Measurements from ENCODE around the gene DIPK1A. TPM values are rescaled to one million over a fixed set of nuclear protein-coding genes. Genes with fewer than 3 reads are reported as not detected.

The DIPK1A gene
- total RNA-seq, 1 experiment from 2014 or later, result 23.6 TPM

DNA sequence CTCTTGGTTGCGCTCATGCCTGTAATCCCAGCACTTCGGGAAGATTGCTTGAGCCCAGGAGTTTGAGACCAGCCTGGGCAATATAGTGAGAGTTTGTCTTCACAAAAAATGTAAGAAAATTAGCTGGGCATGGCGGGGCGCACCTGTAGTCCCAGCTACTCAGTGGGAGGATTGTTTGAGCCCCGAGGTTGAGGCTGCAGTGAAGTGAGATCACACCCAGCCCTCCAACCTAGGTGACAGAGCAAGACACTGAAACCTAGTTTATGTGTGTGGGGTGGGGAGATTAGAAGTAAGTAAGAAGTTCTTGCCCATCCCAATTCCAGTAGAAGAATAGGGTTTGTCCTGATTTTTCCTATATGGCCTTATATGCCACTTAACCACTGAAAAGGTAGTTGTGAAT is 127.4 kb downstream of the DIPK1A start:
- peaks cover 15% of the 10 kb centered on the region for H3K4me1 ChIP-seq (replicated peaks)
- peak overlapping the region; percentile 92; the same call in 1 of the 2 replicates for H3K4me3 ChIP-seq
- no peaks in the 10 kb centered on the region for H3K9me3 ChIP-seq (replicated peaks)
- H3K27me3 ChIP-seq (replicated peaks), result no peaks in the 10 kb centered on the region
- DNase-seq (ENCODE audit: low read depth in 1 of 2, low spot score in 2 of 2), result no peak
- peaks cover 69% of the 10 kb centered on the region for H3K36me3 ChIP-seq
- H3K27ac ChIP-seq, result no peak overlapping the region

DNA sequence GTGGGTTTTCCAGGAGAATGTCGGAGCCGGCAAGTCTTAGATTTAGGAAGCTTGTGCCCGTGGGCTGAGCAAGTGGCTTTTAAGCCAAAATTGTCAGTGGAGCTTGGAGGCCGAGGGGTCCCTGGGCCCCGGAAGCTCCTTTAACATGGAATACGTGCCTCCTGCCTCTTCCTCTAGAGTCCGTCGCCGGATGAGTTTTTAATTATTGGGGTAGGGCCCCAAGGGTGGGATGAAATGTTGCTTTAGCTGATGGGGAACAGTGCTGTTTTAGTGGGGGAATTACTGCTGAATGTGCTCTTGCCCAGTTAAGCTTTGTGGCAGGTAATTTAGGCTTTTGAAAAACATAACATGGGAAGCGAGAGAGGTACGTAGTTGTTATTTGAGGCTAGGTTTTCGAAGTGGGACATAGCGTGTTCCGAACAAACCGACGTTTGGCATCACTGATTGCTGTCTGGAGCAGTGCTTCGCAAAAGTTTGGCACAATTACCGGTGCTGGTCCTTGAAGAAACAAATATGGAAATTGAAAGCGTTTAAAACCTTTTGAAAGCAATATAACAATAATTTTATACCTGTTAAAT is 128.6 kb downstream of the DIPK1A start:
- no peak for DNase-seq (ENCODE audit: low read depth in 1 of 2, low spot score in 2 of 2)
- Histone ChIP-seq H3K4me1 (replicated peaks) (peaks cover 15% of the 10 kb centered on the region), H3K27ac (peak overlapping the region; percentile 83), H3K9me3 (replicated peaks) (no peaks in the 10 kb centered on the region), H3K36me3 (peaks cover 57% of the 10 kb centered on the region), H3K27me3 (replicated peaks) (no peaks in the 10 kb centered on the region), H3K4me3 (peak overlapping the region; percentile 92)

DNA sequence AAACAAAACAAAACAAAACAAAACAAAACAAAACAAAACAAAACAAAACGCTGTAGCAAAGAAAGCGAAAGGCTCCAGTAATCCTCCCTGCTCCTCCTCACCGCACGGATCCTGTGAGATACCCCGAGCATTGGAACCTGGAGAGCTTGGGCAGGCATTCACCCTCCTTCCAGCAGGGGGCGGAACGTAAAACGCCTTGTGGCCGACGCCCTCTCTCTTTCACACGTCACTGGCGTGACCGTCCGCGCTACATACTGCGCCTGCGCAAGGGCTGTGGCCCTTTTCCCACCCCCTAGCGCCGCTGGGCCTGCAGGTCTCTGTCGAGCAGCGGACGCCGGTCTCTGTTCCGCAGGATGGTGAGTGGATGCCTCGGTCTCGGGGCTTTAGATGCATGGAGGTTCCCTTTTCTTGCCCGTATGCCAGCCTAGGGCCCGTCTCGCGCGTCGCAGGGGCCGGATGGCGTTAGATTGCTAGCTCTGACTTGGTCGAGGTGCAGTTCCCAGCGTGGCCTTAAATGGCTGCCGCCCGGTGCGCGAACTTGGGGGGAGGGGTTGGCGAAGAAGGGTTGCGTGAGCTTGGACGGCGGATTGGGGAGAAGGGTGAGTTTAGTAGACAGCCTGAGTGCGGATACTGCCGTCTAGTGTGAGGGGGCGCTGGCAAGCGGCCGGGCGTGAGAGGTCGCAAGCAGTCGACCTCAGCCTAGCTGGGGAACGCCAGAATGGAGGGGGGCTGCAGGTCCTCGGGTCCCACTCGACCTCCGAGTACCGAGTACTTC is 129.3 kb downstream of the DIPK1A start, which contains the start of gene RPL5:
RPL5 (plus strand) TSS at position 279 of the 775 bp plus-strand sequence; CDS start at position 354, 75 bp downstream.
- no peaks in the 10 kb centered on the region for H3K9me3 ChIP-seq (replicated peaks)
- H3K27ac ChIP-seq, result peak within 1 kb of the TSS; percentile 83
- peaks cover 50% of the 10 kb centered on the region for H3K36me3 ChIP-seq
- H3K4me3 ChIP-seq, result peak within 1 kb of the TSS; percentile 92
- H3K27me3 ChIP-seq (replicated peaks), result no peaks in the 10 kb centered on the region
- peaks cover 11% of the 10 kb centered on the region for H3K4me1 ChIP-seq (replicated peaks)
- DNase-seq (ENCODE audit: low read depth in 1 of 2, low spot score in 2 of 2), result peak; percentile 97 to 99

DNA sequence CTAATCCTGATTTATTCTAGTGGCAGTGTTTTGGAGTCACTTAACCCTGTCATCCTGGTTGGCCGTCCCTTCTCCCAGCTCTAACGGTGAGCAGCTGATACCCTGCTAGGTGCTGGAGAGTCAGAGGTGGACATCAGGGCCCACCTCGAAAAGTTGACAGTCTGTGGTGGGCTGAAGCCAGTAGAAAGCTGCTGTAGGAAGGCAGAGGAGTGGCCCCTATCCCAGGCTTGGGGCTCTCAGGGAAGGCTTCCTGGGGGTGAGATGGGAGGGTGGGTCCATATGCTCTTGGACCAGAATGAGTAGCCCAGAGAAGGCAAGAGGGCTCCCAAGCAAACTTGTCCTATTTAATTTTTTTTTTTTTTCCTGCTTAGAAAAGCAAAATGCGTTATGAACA is 129.9 kb downstream of the DIPK1A start:
- Histone ChIP-seq H3K4me1 (replicated peaks) (peaks cover 11% of the 10 kb centered on the region), H3K4me3 (peak overlapping the region; percentile 92; the same call in 1 of the 2 replicates), H3K36me3 (peaks cover 44% of the 10 kb centered on the region), H3K27ac (no peak overlapping the region), H3K27me3 (replicated peaks) (no peaks in the 10 kb centered on the region), H3K9me3 (replicated peaks) (no peaks in the 10 kb centered on the region)
- DNase-seq (ENCODE audit: low read depth in 1 of 2, low spot score in 2 of 2), result no peak

DNA sequence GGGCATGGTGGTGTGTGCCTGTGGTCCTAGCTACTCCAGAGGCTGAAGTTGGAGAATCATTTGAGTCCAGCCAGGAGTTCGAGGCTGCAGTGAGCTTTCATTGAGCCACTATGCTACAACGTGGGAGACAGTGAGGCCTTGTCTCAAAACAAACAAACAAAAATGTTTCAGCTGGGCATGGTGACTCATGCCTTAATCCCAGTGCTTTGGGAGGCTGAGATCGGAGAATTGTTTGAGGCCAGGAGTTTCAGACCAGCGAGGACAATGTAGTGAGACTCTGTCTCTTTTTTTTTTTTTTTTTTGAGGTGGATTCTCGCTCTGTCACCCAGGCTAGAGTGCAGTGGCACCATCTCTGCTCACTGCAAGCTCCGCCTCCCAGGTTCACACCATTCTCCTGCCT is 134.5 kb downstream of the DIPK1A start:
- Histone ChIP-seq H3K9me3 (replicated peaks) (no peaks in the 10 kb centered on the region), H3K27ac (no peak overlapping the region), H3K4me1 (replicated peaks) (peaks cover 4% of the 10 kb centered on the region; the same call in 1 of the 2 replicates), H3K4me3 (no peak overlapping the region), H3K36me3 (no peaks in the 10 kb centered on the region), H3K27me3 (replicated peaks) (no peaks in the 10 kb centered on the region)
- peak in 1 of 2 experiments; percentile 18 for DNase-seq (ENCODE audit: low read depth in 1 of 2, low spot score in 2 of 2)

DNA sequence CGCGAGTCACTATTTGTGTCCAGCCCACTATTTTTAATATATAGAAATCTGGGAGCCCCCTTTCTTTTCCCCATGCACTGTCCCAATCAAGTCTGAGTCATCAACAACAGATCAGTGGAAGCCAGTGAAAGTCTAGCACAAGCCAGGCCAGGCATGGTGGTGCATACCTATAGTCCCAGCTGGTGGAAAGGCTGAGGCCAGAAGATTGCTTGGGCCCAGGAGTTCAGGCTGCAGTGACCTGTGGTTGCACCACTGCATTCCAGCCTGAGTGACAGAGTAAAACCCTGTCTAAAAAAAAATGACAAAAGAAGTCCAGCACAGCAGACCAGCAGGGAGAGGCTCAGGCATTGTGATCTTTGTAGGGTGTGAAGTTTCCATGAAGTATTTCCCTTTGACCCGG is 138.4 kb downstream of the DIPK1A start:
- DNase-seq (ENCODE audit: low read depth in 1 of 2, low spot score in 2 of 2), result no peak
- no peaks in the 10 kb centered on the region for H3K36me3 ChIP-seq
- H3K27ac ChIP-seq, result no peak overlapping the region
- H3K4me1 ChIP-seq (replicated peaks), result no peaks in the 10 kb centered on the region
- H3K9me3 ChIP-seq (replicated peaks), result no peaks in the 10 kb centered on the region
- H3K4me3 ChIP-seq, result no peak overlapping the region
- no peaks in the 10 kb centered on the region for H3K27me3 ChIP-seq (replicated peaks)

DNA sequence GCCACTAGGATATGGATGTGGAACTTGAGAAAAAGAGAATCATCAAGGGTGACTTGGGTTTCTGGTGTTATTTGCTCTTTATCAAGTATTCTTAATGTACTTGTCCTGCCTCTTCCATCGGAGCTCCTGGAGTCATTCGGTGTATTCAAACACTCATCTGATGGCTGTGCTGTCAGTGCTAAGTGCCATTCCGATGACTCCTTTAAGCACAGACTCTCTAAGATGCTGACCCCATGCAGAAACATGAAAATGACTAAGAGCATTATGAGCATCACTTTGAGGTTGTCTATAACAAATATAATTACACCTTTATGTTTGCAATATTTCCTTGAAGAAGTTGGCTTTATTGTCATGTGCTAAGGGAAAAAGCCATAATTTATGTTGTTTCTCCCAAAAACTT is 140.7 kb downstream of the DIPK1A start:
- DNase-seq (ENCODE audit: low read depth in 1 of 2, low spot score in 2 of 2), result no peak

DNA sequence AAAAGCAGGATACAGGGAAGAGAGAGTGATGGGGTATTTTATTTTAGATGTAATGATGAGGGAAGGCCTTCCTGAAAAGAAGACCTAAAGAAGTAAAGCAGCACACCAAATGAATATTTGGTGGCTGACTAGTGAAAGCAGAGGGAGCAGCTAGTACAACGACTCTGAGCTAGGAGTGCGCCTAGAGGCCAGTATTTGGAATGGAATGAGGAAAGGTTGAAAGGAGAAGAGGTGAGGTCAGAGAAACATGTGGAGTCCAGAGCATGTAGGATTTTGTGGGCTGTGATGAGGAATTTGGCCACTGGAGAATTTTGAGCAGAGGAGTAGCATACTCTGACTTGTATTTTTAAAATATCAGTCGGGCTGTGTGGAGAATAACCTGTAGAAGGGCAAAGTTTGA is 141.2 kb downstream of the DIPK1A start:
- no peak for DNase-seq (ENCODE audit: low read depth in 1 of 2, low spot score in 2 of 2)

More for the DNA sequence above, 140.7 kb downstream of the DIPK1A start:
- H3K27me3 ChIP-seq (replicated peaks), result no peaks in the 10 kb centered on the region
- H3K9me3 ChIP-seq (replicated peaks), result no peaks in the 10 kb centered on the region
- no peaks in the 10 kb centered on the region for H3K4me1 ChIP-seq (replicated peaks)
- no peak overlapping the region for H3K27ac ChIP-seq
- no peak overlapping the region for H3K4me3 ChIP-seq
- H3K36me3 ChIP-seq, result no peaks in the 10 kb centered on the region

DNA sequence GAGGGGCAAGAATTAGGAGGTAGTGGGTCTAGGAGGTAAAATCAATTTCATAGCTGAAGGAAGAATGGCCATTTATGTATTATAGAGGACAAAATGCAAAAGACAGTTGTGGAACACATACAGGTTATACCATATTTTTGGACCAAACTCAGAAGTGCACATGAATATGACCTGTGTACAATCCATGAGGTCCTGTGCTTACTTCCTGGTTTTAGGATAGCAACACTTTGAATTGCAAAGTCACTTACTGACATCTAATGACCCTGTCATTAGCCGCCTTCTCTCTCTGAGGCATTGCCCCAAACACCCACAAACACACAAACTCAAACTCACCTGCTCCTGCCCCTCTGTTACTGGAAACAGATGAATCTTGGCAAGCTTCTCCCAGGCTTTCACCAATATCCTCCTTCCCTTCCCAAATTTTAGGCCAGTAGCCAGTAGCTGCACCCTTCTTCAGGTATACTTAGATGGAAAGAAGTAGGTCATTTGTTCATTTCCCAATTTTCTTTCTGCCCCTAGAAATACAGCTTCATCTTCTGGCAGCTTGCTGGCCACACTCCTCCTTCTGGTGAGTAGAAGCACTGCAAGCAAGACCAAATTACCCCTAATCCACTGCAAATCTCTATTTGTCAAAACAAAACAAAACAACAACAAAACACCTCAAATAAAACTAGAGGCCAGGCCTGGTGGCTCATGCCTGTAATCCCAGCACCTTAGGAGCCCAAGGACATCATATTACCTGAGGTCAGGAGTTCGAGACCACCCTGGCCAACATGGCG is 143.1 kb downstream of the DIPK1A start:
- Histone ChIP-seq H3K4me1 (replicated peaks) (no peaks in the 10 kb centered on the region), H3K9me3 (replicated peaks) (no peaks in the 10 kb centered on the region), H3K27ac (no peak overlapping the region), H3K4me3 (no peak overlapping the region), H3K27me3 (replicated peaks) (no peaks in the 10 kb centered on the region), H3K36me3 (no peaks in the 10 kb centered on the region)
- no peak for DNase-seq (ENCODE audit: low read depth in 1 of 2, low spot score in 2 of 2)

More for the DNA sequence above, 141.2 kb downstream of the DIPK1A start:
- no peaks in the 10 kb centered on the region for H3K27me3 ChIP-seq (replicated peaks)
- no peaks in the 10 kb centered on the region for H3K4me1 ChIP-seq (replicated peaks)
- no peaks in the 10 kb centered on the region for H3K36me3 ChIP-seq
- H3K9me3 ChIP-seq (replicated peaks), result no peaks in the 10 kb centered on the region
- no peak overlapping the region for H3K4me3 ChIP-seq
- H3K27ac ChIP-seq, result no peak overlapping the region

DNA sequence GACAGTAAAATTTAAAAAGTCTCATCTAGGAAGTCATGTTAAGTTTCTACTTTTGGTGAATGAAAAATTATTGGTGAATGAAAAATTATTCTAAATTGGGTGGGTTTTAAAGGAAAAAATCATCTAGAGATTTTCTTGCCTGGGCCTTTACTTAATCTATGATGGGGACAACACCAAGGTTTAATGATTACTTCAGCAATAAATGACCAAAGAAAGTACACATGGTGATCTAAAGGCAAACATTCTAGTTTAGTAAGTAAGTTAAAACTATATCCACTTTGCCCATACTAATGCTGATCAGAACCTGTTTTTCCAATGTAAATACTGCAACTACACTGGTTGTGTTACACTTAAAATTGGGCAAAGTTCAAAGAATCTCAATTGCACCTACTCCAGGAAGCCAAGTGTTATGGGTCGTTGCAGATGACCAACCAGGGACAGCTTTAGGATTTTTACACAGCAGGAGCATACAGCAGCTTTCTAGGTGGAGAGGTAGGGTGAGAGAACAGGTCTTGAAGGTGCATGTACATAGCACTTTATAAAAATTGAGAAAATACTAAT is 144.0 kb downstream of the DIPK1A start:
- no peaks in the 10 kb centered on the region for H3K4me1 ChIP-seq (replicated peaks)

DNA sequence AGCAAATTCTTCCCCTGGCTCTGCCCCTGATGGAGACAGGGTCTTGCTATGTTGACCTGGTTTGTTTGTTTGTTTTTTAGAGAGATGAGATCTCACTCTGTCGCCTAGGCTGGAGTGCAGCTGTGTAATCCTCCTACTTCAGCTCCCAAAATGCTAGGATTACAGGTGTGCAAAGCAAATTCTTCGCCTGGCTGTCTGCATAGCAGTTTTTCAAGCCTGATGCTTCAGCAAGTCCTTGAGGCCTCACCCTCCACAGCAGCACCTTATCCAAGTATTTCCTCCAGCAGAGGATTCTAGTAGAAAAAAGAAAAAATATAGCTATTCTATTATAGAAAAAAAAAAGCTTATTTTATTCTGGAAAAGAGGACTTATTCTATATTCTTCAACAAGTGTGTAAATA is 144.5 kb downstream of the DIPK1A start:
- Histone ChIP-seq H3K27me3 (replicated peaks) (no peaks in the 10 kb centered on the region), H3K4me3 (no peak overlapping the region), H3K27ac (no peak overlapping the region), H3K4me1 (replicated peaks) (no peaks in the 10 kb centered on the region), H3K36me3 (no peaks in the 10 kb centered on the region), H3K9me3 (replicated peaks) (no peaks in the 10 kb centered on the region)
- no peak for DNase-seq (ENCODE audit: low read depth in 1 of 2, low spot score in 2 of 2)

More for the DNA sequence above, 144.0 kb downstream of the DIPK1A start:
- DNase-seq (ENCODE audit: low read depth in 1 of 2, low spot score in 2 of 2), result no peak
- H3K4me3 ChIP-seq, result no peak overlapping the region
- H3K27me3 ChIP-seq (replicated peaks), result no peaks in the 10 kb centered on the region
- no peaks in the 10 kb centered on the region for H3K9me3 ChIP-seq (replicated peaks)
- H3K27ac ChIP-seq, result no peak overlapping the region
- H3K36me3 ChIP-seq, result no peaks in the 10 kb centered on the region

DNA sequence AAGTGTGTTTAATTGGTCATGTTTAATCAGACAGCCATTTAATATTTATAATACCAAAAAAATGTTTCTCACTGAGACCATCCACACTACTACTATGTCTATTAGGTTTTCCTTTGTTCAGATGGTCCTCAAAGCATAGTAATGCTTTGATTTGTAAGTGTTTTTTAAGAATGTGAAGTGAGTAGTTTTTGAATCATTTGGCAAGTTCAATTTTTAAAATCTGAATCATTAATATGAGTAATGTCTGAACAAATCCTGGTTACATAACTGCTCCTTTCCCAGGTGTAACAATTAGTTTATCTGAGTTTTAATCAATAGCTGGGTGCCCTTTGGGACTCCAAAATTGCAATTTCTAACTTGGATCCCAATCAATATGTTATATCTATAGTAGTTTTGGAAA is 152.9 kb downstream of the DIPK1A start:
- Histone ChIP-seq H3K36me3 (no peaks in the 10 kb centered on the region), H3K27me3 (replicated peaks) (no peaks in the 10 kb centered on the region), H3K4me3 (no peak overlapping the region), H3K27ac (no peak overlapping the region), H3K9me3 (replicated peaks) (no peaks in the 10 kb centered on the region), H3K4me1 (replicated peaks) (peaks cover 8% of the 10 kb centered on the region)
- DNase-seq (ENCODE audit: low read depth in 1 of 2, low spot score in 2 of 2), result no peak

DNA sequence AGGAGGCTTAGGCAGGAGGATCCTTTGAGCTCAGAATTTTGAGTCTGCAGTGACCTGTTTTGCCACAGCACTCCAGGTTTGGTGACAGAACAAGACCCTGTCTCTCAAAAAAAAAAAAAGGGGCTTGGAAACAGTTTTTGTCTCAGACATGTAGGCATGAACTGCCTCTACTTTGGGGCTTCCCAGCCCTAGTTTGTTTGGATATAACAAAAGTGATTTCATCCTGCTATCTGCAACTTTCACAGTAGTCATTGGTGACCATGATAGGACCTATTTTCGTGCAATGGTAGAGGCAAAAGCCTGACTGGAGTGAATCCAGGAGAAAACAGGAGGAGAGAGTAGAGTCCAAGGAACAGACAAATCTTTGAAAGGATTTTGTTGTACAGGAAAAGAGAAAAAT is 156.0 kb downstream of the DIPK1A start:
- no peaks in the 10 kb centered on the region for H3K9me3 ChIP-seq (replicated peaks)

More for the DNA sequence above, 156.0 kb downstream of the DIPK1A start:
- DNase-seq (ENCODE audit: low read depth in 1 of 2, low spot score in 2 of 2), result no peak
- no peaks in the 10 kb centered on the region for H3K27me3 ChIP-seq (replicated peaks)
- no peaks in the 10 kb centered on the region for H3K36me3 ChIP-seq
- no peak overlapping the region for H3K4me3 ChIP-seq
- H3K27ac ChIP-seq, result peak overlapping the region; percentile 82
- H3K4me1 ChIP-seq (replicated peaks), result peaks cover 8% of the 10 kb centered on the region
